ENCODE results near the gene TMEM143.
"Not testable (repeated sequence)": the region's sequence is repeated elsewhere in the genome, so short reads cannot be mapped to it uniquely, and the experiment has no call there.

TMEM143 gene

DNA sequence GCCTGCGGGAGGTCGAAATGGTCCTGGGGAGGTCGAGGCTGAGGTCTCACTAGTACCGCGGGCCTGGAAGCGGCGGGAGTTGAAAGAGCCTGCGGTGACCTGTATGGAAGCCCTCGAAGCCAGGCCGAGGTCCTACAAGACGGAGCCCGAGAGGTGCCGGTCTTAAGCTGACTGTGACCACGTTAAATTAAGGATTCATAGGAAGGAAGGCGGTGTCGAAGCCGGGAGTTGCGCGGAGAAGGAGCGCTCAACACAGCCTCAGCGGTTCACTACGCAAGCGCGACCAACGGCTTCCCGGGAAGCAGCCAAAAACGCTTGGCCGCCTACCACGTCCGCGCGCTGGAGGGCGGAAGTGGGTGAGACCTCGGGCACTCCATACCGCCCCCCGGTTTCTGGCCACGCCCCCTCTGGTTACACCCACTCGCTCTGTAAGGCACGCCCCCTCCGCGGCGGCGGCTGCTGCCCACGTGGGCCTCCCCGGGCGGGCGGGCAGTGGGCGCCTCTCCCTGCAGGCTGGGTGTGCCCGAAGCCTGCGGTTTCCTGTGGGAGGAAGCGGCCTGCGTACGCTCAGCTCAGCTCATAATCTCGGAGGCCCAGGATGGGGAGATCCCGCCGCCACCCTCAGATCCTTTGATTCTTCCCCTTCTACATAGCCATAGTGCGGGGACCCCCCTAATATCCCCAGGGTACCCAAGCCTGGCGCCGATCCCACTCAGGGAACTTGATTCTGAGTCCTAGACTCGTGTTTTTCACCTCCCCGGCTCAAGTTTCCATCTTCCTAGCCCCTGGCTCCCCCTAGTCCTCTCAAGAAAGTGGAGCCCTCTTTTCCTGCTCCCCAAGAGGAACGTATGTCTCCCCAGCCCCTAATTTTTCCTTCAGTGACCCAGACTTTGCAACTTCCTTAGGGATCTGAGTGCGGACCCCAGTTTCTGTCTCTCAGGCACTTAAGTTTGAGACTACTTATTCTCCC is 41.8 kb downstream of the TMEM143 start:
- no peak for DNase-seq

DNA sequence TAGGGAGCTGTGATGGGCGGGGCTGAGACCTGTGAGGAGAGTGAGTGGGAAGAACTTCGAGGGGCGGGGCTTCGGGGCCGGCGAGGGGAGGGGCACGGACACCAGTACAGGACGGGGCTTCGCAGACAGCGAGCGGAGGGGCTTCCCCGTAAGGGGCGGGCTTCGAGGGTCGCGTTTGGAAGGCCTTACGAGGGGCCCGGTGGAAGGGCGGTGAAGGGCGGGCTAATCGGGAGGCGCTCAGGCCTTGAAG is 42.4 kb downstream of the TMEM143 start:
- no peak for DNase-seq

DNA sequence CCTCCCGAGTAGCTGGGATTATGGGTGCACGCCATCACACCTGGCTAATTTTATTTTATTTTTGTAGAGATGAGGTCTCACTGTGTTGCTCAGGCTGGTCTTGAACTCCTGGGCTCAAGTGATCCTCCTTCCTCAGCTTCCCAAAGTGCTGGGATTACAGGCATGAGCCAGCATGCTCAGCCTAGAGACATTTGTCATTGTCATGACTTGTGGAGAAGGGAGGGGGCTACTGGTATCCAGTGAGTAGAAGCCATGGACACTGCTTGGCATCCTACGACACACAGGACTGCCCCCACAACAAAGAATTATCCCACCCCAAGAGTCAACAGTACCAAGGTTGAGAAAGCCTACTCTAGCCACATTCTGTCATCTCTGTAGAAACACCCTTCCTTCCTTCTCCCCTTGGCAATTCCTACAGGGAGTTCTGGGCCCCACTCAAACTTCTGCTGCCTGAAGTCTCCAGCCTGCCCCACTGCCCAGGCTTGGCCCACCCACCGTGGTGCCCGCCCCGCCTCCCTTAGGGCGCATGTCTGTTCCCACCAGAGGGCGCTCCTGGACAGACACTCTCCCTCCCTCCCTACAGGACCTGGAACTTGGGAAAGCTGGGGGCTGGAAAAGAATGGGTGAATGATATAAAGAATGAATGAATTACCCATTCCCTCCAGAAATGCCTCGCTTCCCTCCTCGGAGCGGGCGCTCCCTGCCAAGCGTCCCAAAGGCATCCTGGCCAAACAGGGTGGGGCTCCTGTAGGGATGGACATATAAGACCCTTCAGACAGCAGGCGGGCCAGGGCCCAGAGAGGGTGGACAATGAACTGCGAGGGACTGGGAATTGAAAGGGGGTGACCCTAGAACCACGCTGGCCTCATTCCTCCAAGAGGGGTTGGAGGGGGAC is 43.8 kb downstream of the TMEM143 start:
- no peak for DNase-seq

DNA sequence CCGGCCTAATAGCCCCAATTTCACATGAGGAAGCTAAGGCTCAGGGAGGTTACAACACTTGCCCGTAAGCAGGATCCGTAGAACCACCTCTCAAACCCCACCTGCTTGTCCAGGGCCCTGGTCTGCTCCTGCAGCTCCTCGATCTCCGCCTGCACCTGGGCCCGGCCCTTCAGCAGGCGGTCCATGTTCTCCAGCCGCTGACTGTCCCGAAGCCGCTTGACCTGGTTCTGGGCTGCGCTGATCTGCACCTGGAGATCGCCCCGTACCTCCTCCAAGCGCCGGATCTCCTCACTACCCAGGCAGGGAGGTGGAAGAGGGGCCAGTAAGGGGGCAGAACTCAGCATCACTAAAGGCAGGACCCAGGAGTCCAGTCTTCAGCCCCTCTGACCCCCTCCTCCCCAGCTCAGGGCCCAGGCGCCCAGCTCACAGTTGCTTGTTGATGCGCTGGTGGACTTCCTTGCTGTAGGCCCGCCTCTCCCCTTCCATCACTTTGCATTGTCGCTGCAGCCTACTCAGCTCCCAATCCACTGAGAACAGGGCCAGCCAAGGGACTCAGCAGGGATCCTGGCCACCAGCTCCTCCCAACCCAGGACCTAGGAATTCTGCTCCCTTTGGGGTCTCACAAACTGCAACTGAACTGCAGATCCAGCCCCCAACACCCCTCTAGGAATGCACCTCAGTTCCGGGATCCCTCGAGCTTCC is 45.3 kb downstream of the TMEM143 start:
- no peak for DNase-seq

DNA sequence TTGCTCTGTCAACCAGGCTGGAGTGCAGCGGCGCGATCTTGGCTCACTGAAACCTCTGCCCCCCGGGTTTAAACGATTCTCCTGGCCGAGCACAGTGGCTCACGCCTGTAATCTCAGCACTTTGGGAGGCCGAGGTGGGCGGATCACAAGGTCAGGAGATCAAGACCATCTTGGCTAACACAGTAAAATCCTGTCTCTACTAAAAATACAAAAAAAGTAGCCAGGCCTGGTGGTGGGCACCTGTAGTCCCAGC is 46.1 kb downstream of the TMEM143 start:
- not testable (repeated sequence) for DNase-seq

DNA sequence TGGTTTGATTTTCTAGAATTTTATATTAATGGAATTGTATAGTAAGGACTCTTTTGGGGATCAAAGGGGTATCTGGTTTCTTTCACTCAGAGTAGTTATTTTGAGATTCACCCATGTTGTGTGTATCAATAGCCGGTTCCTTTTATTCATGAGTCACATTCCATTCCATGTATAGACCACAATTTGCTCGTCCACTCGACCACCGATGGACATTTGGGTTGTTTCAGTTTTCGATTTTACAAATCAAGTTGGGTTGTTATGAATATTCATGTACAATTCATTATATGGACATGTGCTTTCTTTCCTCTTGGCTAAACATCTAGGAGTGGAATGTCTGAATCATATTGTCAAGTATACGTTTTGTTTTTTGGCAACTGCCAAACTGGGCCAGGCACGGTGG is 48.0 kb downstream of the TMEM143 start:
- DNase-seq: no peak

DNA sequence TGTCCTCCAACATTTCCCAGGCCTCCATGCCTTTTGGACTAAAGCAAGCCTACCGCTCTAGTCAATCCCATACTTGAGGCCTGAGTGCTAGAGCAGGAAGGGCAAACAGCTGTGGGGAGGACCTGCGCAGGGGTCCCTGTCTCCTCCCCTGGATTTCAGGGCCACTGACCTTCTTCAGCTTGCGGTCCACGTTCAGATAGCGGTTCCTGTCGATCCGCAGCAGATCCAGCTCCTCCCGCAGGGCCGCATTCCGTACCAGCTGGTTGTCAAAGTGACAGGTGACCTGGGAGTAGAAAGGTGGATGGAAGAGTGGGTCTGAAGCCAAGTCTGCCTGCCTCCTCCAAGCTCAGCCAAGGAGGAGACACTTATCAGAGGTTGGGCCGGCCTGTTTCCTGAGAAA is 52.4 kb downstream of the TMEM143 start:
- DNase-seq: no peak

DNA sequence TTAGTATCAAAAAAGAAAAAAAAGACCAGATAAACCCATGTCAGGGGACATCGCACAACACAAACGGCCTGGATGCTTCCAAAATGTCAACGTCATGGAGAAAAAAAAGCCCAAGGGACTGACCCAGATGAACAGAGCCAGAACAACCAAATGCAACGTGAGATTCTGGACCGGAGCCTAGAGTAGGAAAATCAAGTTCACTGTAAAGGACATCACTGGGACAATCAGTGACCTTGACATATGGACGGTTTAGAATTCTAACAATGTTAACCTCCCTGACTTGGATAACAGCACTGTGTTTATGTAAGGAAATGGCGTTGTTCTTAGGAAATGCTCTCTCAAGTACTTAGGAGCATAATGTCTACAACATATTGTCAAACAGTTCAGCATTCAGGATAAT is 53.5 kb downstream of the TMEM143 start:
- no peak for DNase-seq

DNA sequence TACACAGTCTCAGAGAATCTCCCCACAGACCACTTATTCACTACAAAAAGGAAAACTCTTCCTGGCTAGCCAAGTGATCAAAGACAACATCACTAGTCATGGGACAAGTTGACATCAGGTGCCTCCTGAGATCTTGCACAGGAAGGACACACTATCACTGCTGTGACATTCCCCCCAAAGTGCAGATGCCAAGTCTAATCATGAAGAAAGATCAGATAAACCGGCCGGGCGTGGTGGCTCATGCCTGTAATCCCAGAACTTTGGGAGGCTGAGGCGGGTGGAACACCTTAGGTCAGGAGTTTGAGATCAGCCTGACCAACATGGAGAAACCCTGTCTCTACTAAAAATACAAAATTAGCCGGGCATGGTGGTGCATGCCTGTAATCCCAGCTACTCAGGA is 54.0 kb downstream of the TMEM143 start:
- not testable (repeated sequence) for DNase-seq

DNA sequence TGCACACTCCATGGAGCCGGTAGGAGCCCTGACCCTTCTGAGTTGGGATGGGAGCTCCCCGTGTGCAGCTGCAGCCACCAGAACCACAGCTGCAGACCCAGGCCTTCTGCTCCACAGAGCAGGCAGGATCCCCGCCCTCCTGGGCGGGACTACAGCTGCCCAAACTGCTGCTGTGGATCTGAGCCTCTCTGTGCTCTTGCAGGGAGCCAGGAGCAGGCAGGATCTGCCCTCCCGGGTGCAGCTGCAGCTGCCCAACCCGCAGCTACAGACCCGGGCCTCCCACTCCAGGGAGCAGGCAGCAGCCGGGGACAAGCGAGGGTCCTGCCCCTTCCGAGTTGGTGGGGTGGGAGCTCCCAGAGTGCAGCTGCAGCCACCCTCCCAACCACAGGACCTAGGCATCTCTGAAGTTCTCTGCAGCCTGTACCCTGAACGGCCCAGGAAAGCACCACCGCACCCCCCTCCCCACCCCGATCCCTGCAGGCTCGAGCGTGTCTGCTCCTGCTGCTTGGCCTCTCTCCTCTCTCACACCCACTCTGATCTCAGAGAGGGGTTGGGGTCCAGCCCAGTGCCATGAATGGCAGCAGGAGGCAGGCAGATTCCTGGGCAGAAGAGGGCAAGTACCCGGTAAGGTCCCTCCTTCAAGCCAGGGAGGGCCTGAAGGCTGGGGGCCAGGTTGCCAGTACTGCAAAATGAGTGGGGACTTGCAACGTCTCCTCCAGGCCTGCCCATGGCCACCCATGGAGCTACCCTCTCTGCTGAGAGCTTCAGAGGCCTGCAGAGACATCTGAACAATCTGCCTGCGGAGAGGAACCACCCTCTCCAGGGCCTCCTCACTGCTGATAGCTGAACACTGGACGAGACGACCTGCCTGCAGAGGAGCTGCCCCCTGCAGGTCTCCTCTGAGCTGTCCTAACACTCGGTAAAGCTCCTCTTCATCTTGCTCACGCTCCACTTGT is 54.8 kb downstream of the TMEM143 start:
- DNase-seq: no peak

DNA sequence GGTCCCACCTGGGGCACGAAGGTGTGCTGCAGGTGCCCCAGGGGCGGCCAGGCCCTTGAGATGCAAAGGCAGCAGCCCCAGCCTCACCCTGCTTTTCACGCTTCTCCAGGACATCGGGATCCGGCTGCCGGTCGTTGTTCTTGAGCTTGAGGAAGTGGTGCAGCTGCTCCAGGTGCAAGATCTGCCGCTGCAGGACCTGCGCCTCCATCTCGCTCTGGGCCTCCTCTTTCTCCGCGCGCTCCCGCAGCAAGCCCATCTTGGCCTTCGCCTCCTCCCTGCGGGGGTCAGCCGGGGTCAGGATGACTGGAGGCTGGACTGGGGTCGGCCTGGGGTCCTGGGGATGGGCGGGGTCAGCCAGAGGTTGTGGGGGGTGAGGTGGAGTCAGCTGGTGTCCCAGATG is 59.9 kb downstream of the TMEM143 start:
- DNase-seq: no peak

DNA sequence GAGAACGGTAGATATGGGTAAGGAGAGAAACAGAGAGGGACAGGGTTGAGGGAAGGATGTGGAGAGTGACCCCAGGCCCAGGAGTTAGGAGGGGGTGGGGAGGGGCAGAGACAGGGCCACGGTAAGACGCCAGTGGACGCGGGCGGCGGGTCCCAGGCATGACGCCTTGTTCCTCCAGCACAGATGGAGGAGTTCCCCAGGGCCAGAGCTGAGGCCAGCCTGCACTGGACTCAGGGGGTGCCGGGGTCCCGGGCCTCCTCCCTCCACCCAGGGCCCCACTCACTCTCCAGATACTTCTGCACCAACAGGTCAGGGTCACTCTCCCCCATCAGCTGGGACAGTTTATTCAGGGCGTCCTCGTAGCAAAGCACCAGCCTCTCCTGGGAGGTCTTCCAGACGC is 60.4 kb downstream of the TMEM143 start:
- no peak for DNase-seq

DNA sequence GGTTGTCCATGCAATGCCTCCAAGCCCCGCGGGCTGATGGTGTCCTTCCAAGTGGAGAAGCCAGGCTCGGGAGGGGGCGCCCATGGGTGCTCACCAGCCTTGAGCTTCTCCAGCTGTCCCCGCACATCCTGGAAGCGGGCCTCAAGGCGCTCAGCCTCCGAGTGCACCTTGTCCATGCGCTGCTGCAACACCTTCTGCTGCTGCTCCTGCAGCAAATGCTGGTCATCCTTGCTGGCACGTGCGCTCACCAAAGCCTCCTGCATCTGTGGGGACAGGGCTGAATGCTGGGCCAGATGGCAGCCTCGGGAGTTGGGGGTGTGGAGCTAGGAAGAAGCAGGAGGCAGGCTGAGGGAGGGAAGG is 61.2 kb downstream of the TMEM143 start:
- no peak for DNase-seq

DNA sequence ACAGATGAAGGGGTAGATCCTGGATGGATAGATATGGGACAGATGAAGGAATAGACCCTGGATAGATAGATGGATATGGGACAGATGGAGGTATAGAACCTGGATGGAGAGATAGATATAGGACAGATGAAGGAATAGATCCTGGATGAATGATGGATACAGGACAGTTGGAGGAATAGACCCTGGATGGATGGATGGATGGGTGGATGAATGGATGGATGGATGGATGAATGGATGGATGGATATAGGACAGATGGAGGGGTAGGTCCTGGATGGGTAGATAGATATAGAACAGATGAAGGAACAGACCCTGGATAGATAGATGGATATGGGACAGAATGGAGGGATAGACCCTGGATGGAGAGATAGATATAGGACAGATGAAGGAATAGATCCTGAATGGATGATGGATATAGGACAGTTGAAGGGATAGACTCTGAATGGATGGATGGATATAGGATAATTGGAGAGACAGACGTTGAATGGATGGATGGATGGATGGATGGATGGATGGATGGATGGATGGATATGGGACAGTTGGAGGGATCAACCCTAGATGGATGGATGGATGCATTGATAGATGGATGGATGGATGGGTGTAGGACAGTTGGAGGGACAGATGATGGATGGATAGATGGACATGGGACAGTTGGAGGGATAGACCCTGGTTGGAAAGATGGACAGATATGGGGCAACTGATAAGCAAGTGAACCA is 61.7 kb downstream of the TMEM143 start:
- no peak for DNase-seq

DNA sequence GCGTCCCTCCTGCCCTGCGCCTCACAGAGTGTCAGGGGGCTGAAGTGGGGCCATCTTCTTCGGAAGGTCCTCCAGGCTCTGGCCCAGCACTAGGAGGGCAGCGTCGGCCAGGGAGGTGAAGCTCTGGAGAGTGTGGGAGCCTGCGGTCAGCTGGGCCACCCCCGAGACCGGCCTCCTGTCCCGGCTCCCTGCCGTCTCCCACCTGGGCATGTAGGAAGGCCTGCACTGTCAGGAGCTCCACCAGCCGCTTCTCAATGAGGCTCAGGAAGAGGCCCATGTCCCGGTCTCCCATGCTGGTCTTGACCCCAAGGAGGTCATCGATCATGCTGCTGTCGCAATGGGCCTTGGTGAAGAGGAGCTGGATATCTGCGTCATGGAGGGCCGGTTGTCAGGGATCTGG is 65.8 kb downstream of the TMEM143 start:
- DNase-seq: no peak

DNA sequence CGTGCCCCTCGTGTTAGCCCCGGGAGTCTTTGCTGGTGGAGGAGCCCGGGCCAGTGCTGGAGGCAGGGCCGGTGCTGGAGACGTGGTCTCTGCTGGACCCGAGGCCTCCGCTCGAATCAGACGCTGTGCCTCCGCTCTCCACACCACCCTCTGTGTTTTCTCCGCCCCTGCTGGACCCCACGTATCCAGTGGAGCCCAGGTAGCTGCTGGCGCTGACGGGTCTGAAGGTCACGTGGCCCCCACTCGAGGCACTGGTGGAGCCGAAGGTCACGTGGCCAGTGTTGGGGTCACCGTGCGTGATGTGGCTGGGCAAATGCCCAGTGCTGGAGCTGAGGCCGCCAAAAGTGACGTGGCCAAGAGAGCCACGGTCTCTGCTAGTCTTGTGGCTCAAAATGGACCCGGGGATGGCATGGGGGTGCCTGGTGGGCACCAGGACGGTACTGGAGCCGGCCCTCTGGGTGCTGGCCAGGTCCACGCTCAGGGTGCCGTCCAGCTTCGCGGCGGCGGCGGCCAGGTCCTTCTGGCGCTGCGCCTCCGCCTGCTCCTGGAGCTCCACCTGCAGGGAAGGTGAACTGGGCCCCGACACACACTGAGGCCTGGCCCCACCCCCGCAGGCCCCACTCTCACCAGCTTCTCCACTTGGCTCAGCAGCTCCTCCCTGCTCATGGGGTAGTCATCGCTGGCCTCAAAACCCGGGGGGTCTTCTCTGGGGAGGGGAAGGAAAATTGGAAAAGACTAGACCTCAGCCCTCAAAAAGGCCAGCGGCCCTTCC is 66.6 kb downstream of the TMEM143 start:
- no peak for DNase-seq

DNA sequence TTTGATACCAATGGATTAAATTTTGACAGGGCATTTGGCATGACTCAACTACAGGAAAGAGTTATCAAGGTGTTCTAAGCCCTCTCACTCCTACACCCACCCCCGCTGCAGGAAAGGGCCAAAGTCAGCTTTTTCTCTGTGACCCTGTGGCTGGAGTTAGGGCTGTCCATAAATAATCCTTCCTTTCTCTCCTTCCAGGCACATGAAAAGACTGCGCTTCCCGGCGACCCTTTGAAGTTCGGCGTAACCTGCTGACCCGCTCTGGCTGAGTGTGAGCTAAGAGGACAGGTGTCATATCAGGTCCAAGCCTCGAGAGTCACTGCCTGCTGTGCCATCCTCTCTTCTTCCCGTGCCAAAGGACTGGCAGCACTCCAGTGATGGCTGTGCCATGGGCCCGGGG is 68.3 kb downstream of the TMEM143 start:
- DNase-seq: no peak

DNA sequence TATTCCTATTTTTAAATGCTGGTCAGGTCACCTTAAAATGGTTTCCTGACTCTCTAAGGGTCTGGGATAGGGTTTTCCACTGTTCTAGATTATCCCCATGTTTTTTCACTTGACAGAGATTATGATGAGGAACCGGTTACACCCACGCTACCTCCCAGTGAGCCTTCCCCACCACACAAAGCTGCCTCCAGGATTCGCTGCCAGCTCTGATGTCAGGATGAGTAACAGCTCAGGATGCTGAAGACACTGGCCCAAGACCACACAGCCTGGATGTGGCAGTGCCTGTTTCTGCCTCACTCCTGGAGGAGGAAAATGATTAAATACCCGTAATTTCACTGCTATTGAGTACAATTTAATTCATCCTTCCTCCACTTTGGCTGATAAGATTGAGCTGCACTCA is 70.9 kb downstream of the TMEM143 start:
- no peak for DNase-seq

DNA sequence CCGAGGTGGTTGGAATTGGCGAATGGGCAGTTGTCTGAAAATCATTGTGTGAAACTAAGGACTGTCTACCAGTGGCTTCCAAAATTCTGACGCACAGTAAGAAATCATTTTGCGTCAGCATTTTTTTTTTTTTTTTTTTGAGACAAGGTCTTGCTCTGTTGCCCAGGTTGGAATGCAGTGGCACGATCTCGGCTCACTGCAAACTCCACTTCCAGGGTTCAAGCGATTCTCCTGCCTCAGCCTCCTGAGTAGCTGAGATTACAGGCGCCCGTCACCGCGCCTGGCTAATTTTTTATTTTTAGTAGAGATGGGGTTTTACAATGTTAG is 72.3 kb downstream of the TMEM143 start:
- not testable (repeated sequence) for DNase-seq

DNA sequence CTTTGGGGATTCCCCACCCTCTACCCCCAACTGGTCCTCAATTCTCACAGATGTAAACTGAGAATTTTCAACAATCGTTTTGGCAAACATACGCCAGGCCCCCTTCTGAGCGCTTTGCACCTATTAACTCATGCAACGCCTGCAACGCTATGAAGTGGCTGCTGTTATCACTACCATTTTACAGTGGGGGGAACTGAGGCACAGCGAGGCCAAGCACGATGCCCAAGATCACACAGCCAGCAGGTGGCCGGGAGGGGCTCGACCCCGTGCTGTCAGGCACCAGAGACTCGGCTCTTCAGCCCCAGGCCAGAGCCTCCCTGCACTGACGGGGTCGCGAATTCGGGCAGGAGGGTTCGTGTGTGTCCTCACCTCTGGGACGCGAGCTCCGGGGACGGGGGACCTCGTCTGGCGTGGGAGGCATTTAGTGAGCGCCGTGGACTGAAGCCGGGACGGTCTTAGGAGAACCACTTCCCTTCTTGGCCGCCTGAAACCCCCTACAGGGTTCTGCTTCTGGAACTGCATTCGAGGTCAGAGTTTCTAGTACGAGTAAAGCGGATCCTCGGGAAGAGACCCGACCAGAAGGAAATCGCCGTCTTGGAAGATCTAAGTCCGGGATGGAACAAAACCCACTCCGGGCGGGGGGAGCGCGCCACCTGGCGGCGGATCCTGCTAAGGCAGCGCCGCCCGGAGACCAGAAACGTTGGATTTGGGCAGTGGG is 72.8 kb downstream of the TMEM143 start:
- DNase-seq: no peak

DNA sequence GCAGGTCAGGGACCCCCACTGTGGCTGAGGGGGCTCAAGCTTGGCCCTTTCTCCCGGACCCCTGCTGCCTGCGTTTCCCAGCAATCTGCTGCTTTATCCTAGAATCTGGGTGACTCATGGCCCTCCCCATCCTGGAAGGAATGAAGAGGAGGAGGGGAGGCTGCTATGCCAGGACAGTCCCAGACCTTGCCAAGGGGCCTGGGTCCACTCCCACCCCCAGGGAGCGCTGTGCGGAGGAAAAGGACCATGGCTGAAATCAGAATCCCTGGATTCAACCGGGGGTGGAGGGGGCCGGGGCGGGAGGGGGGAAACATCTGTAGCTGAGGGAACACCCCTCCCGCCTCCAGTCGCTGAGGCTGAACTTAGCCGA is 73.4 kb downstream of the TMEM143 start:
- no peak for DNase-seq

All from cortex of kidney (tissue), 1 donor.